HG03342 (cell line): Measurements from ENCODE around the gene NBPF20.
"Not testable (repeated sequence)": the region's sequence is repeated elsewhere in the genome, so short reads cannot be mapped to it uniquely, and the experiment has no call there.

Experiments used
- ATAC-seq: cut with Tn5 transposase; IDR thresholded peaks from one replicate; pipeline ENCODE4 v1.9.1; 2021; ENCODE audit warnings: mild to moderate bottlenecking, moderate library complexity; ENCODE audit not compliant: unreplicated experiment

NBPF20 gene

GRCh38 chr1:145429329-145429728 lies 3.9 kb upstream of the NBPF20 start:
- not testable (repeated sequence) for ATAC-seq

- peak; percentile 39 for ATAC-seq
These were observed 579 bp downstream of the NBPF20 start for GRCh38 chr1:145424612-145425435.

GRCh38 chr1:145415149-145415548 lies 10.3 kb downstream of the NBPF20 start:
- ATAC-seq: not testable (repeated sequence)

GRCh38 chr1:145407266-145407665 lies 18.1 kb downstream of the NBPF20 start:
- not testable (repeated sequence) for ATAC-seq

GRCh38 chr1:145404949-145405348 lies 20.5 kb downstream of the NBPF20 start:
- not testable (repeated sequence) for ATAC-seq

- ATAC-seq: not testable (repeated sequence)
These were observed 24.7 kb downstream of the NBPF20 start for GRCh38 chr1:145400701-145401100.
